HG03060 (cell line): ENCODE results near the gene UPF1.
"Not testable (repeated sequence)": the region's sequence is repeated elsewhere in the genome, so short reads cannot be mapped to it uniquely, and the experiment has no call there.

Source experiments
- ATAC-seq: cut with Tn5 transposase; IDR thresholded peaks from one replicate; pipeline ENCODE4 v1.9.1; 2021; ENCODE audit warnings: low read depth, moderate number of reproducible peaks; ENCODE audit not compliant: unreplicated experiment

The UPF1 gene

DNA sequence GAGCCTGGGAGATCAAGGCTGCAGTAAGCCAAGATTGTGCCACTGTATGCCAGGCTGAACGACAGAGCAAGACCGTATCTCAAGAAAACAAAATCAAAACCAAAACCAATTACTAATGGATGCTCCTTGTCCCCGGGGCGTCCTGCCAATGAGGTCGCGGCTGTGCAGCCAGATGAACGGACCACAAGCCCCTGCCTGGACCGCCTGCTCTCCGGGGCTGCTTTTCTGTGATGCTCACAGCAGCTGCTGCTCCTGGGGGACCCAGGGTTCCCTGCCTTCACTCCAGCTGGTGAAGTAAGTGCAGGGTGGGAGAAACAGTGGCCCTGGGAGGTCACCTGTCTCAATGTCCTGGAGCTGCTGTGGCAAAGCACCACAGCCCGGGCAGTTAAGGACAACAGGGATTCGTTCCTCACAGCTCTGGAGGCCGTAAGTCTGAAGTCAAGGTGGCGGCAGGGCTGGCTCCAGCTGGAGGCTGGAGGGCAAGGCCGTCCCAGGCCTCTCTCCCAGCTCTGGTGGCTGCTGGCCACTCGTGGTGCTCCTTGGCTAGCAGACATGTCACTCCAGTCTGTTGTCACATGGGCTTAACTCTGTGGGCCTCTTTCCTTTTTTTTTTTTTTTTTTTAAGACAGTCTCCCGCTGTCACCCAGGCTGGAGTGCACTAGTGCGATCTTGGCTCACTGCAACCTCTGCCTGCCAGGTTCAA lies 77.3 kb downstream of the UPF1 start:
- ATAC-seq: no peak

DNA sequence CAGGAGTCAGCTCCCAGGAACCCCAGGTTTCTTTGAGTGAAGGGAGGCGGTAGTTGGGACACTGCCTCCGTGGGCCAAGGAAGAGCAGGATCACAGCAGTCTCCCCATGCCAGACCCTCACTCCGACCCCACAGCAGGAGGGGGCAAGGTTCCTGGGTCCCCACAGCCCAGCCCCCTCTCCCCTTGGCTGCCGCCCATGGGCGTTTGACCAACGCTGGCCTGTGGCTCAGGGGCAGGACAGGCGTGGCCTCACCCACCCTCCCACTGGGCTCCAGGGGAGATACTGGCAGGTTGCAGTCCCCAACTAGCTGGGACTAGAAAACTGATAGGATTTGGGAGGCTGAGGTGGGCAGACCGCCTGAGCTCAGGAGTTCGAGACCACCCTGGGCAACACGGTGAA lies 78.3 kb downstream of the UPF1 start:
- ATAC-seq: no peak

DNA sequence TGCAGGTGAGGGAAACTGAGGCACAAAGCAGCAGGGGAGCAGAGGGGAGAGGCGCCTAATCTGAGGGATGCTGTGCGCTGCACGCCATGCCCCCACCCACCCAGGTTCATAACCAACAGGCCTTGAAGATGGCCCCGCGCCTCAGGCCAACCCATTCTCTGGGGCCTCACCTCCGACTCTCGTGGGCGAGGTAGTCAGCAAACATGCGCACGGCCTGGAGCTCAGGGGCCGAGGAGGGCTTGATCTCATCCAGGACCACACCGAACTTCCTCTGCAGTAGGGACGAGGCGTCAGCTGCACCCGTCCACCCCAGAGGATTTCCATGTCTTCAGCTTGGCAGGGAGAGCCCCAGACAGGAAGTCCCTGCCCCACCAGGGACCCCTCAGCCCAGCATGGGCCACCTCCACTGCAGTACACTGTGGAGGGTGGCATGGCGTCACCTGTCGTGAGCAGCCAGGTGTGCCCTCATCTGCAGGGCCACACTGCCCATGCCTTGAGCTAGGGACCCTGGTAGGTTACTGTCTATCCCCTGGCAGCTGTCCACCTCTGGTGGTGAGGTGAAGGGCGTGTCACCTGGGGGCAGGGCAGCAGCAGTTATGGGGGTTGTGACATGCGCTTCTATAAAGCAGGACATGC lies 79.2 kb downstream of the UPF1 start:
- ATAC-seq: no peak

DNA sequence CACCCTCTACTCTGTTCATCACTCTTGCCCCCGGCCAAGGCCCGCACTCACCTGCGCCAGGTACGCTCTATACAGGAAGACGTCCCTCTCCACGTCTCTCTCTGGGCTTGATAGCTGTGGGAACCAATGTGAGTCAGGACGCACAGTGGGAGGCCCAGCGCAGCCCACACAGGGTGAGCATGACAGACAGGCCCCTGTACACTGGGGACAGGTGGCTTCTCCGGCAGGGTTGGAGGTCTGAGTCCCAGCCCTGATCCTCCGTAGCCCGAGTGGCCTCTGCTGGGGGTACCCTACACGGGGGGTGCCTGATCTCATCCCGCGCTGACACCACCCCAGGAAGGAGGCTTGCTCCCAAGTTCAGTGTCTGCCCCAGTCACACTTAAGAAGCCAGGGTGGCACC lies 81.2 kb downstream of the UPF1 start:
- no peak for ATAC-seq

DNA sequence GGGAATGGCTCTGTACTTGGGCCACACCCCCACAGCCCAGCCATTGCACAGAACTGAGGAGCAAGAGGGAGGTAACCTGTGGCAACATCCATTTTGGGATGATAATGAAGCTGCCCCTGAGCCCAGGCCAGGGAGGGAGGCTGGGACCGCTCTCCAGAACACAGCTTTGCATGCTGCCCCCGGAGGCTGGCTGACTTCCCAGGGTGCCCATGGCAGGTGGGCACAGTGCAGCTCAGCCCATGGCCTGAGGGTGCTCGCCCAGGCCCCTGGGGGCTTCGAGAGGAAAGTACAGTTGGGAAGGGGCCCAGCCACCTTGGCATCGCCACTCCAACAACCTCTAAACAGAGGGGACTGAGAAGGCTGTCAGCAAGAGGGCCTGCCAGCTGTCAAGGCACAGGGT lies 81.7 kb downstream of the UPF1 start:
- ATAC-seq: no peak

DNA sequence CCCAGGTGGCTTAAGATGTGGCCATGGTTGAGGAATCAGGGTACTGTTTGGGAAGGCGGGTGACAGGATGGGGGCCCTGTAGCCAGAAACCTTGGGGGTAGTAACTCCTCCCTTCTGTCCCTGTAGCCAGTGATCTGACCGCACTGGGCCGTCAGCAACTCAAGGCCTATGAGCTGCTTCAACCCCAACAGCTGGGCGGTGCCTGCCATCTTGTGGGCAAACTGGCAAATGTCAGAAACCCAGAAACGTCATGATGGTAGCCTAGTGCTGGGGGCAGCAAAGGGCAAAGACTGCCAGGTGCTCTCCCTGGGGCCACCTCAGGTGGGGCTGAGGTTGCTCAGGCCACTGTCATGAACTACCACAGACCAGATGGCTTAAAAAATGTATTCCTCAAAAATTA lies 83.9 kb downstream of the UPF1 start:
- no peak for ATAC-seq

DNA sequence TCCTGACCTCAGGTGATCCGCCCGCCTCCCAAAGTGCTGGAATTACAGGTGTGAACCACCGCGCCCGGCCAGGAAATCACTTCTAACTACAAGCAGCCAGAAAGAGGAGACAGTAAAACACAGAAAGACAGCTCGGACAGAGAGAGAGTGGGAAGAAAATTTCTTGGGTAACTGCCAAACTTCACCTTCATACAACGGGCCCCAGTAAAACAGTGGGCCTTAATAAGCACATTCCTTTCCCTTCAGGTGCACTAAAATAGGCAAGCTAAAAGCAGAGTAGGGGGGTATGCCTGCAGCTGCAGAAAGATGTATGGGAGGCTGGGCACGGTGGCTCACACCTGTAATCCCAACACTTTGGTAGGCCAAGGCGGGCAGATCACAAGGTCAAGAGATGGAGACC lies 85.8 kb downstream of the UPF1 start:
- ATAC-seq: not testable (repeated sequence)
